Measurements from ENCODE around the gene GTSE1. TPM values are rescaled to one million over a fixed set of nuclear protein-coding genes. Genes with fewer than 3 reads are reported as not detected.

Gene GTSE1
- total RNA-seq, 1 donor from 2014 or later = 0.45 TPM

Other genes starting within 250 kb of the GTSE1 start
- gene PPARA, start 146.3 kb upstream of the GTSE1 start, total RNA-seq = 78.9 TPM
- 6.2 TPM for gene CDPF1, start 46.6 kb upstream of the GTSE1 start, total RNA-seq
- not detected for gene PKDREJ, start 33.5 kb upstream of the GTSE1 start, total RNA-seq
- gene TTC38, start 28.9 kb upstream of the GTSE1 start, total RNA-seq = 24.0 TPM
- 44.0 TPM for gene TRMU, start 38.8 kb downstream of the GTSE1 start, total RNA-seq
- gene CELSR1, start 240.8 kb downstream of the GTSE1 start, total RNA-seq = 9.7 TPM

All from left ventricle myocardium superior (tissue), 1 donor.